GM12878 (cell line): ENCODE data around the gene LDLRAD4. TPM values are rescaled to one million over a fixed set of nuclear protein-coding genes. Genes with fewer than 3 reads are reported as not detected.

Experiments
- ATF7 ChIP-seq: fragments of 450-650 bp; IDR thresholded peaks from 2 replicates; pipeline ENCODE4 v1.6.1; 2016; ENCODE audit warnings: low read depth, mild to moderate bottlenecking
- BRCA1 ChIP-seq: IDR thresholded peaks from 2 replicates; pipeline ENCODE4 v1.6.1; 2011; ENCODE audit warnings: low read depth, low read length, improper control_type of control experiment
- FOXK2 ChIP-seq: fragments of 450-650 bp; IDR thresholded peaks from 2 replicates; pipeline ENCODE4 v1.6.1; 2017; ENCODE audit warnings: mild to moderate bottlenecking, moderate library complexity
- FOXM1 ChIP-seq: IDR thresholded peaks from 2 replicates; pipeline ENCODE4 v1.6.1; 2012; ENCODE audit warnings: low read depth, mild to moderate bottlenecking, inconsistent platforms, low read length, moderate library complexity
- HDAC2 ChIP-seq: fragments of 200-600 bp; sonication (generic); IDR thresholded peaks from 2 replicates; pipeline ENCODE4 v1.6.1; 2017
- IRF4 ChIP-seq: IDR thresholded peaks from 2 replicates; pipeline ENCODE4 v1.6.1; 2011; ENCODE audit warnings: low read depth, low read length
- JUNB ChIP-seq: IDR thresholded peaks from 2 replicates; pipeline ENCODE4 v1.6.1; 2016; ENCODE audit warnings: antibody characterized with exemption, mild to moderate bottlenecking
- MYC ChIP-seq: IDR thresholded peaks from 2 replicates; pipeline ENCODE4 v1.6.1; 2011; ENCODE audit warnings: mild to moderate bottlenecking, low read length, moderate library complexity, inconsistent platforms; ENCODE audit not compliant: insufficient read depth, insufficient replicate concordance, insufficient read length, severe bottlenecking
- NFYA ChIP-seq: IDR thresholded peaks from 2 replicates; pipeline ENCODE4 v1.6.1; 2011; ENCODE audit warnings: low read depth, mild to moderate bottlenecking, low read length, improper control_type of control experiment, borderline replicate concordance
- PML ChIP-seq: IDR thresholded peaks from 2 replicates; pipeline ENCODE4 v1.6.1; 2012; ENCODE audit warnings: low read length, inconsistent platforms
- RAD51 ChIP-seq: fragments of 450-650 bp; IDR thresholded peaks from 2 replicates; pipeline ENCODE4 v1.6.1; 2016; ENCODE audit warnings: moderate library complexity, mild to moderate bottlenecking, inconsistent platforms
- SIN3A ChIP-seq: IDR thresholded peaks from 2 replicates; pipeline ENCODE4 v1.6.1; 2012; ENCODE audit warnings: low read depth, low read length, improper control_type of control experiment
- SPI1 ChIP-seq: IDR thresholded peaks from 2 replicates; pipeline ENCODE4 v1.6.1; 2011; ENCODE audit warnings: low read depth, mild to moderate bottlenecking, low read length, moderate library complexity, borderline replicate concordance; ENCODE audit not compliant: insufficient read depth
- polyA plus RNA-seq, 11 experiments: library from polyadenylated mRNA; depleted of rRNA in 4 of 11; unstranded in 6 of 11; stranded (reverse) in 5 of 11; fragments of >200 nt; fragmentation: Nextera tagmentation in 4 of 11; fragmentation: Illumina TruSeq in 1 of 11; extraction: Ambion mirVana in 4 of 11; extraction: Trizol in 1 of 11; gene quantifications; 1 replicate in 1 of 11; 2 replicates in 10 of 11; pipeline versions ENCODE4 v1.2.1 to v1.2.3, GENCODE V29; 2011 to 2016; ENCODE audit warnings: inconsistent platforms in 2 of 11, missing spikeins in 2 of 11, low read depth in 1 of 11
- total RNA-seq, 4 experiments: library from RNA; depleted of rRNA in 3 of 4; stranded (reverse); fragments of >200 nt in 3 of 4; fragmentation: Illumina TruSeq in 1 of 4; extraction: Trizol in 1 of 4; gene quantifications; 2 replicates each; pipeline versions ENCODE4 v1.2.1 to v1.2.3, GENCODE V29; 2013 to 2021
- TF ChIP-seq, protein P1 (sequence below): IDR thresholded peaks from 2 replicates; pipeline ENCODE4 v1.6.1; 2012; ENCODE audit warnings: improper control_type of control experiment, low read depth, low read length; ENCODE audit not compliant: insufficient replicate concordance
- TF ChIP-seq, protein P2 (sequence below): fragments of 450-650 bp; IDR thresholded peaks from 2 replicates; pipeline ENCODE4 v1.6.1; 2017; ENCODE audit warnings: mild to moderate bottlenecking, moderate library complexity
- TF ChIP-seq, protein P3 (sequence below): fragments of 150-350 bp; IDR thresholded peaks from 2 replicates; pipeline ENCODE4 v1.6.1; 2014; ENCODE audit warnings: mild to moderate bottlenecking, low read depth, low read length
- TF ChIP-seq, protein P4 (sequence below): fragments of 450-650 bp; IDR thresholded peaks from 2 replicates; pipeline ENCODE4 v1.6.1; 2018; ENCODE audit warnings: mild to moderate bottlenecking, low read depth, moderate library complexity; ENCODE audit not compliant: partially characterized antibody

Gene LDLRAD4
- total and polyA plus RNA-seq, 10 of the 15 experiments (the other 5 are each of a cell fraction or from before 2014, with no cell fraction given), result 2.7 to 16.8 (median 11.2) TPM

DNA sequence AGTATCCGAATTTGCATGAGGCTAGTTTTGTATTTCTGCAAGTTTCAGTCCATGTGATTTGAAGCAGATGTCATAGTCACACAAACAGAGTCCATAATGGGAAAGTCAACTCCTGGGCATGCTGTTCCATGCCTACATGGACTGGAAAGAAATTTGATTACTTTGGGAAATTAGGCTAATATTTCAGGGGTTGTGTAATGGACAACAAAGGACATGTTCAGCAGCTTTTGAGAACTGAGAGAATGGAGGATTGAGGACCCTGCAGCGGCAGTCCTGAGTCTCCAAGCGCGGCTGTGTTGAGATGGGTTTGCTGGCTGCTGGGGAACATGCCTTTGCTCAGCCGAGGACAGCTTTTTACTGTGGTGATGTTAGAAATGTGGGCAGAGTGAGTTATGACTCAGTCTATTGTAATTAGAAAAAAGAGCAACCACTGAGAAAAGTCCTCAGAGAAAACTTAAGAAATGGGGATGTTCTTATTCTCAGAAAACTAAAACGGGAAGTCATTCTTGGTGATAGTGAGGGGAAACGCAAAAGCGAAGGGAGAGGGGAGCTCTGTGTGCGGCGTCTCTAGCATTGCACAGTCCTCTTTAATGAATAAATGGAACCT lies 358.6 kb downstream of the LDLRAD4 start (continued):
- TF ChIP-seq, protein P1, sequence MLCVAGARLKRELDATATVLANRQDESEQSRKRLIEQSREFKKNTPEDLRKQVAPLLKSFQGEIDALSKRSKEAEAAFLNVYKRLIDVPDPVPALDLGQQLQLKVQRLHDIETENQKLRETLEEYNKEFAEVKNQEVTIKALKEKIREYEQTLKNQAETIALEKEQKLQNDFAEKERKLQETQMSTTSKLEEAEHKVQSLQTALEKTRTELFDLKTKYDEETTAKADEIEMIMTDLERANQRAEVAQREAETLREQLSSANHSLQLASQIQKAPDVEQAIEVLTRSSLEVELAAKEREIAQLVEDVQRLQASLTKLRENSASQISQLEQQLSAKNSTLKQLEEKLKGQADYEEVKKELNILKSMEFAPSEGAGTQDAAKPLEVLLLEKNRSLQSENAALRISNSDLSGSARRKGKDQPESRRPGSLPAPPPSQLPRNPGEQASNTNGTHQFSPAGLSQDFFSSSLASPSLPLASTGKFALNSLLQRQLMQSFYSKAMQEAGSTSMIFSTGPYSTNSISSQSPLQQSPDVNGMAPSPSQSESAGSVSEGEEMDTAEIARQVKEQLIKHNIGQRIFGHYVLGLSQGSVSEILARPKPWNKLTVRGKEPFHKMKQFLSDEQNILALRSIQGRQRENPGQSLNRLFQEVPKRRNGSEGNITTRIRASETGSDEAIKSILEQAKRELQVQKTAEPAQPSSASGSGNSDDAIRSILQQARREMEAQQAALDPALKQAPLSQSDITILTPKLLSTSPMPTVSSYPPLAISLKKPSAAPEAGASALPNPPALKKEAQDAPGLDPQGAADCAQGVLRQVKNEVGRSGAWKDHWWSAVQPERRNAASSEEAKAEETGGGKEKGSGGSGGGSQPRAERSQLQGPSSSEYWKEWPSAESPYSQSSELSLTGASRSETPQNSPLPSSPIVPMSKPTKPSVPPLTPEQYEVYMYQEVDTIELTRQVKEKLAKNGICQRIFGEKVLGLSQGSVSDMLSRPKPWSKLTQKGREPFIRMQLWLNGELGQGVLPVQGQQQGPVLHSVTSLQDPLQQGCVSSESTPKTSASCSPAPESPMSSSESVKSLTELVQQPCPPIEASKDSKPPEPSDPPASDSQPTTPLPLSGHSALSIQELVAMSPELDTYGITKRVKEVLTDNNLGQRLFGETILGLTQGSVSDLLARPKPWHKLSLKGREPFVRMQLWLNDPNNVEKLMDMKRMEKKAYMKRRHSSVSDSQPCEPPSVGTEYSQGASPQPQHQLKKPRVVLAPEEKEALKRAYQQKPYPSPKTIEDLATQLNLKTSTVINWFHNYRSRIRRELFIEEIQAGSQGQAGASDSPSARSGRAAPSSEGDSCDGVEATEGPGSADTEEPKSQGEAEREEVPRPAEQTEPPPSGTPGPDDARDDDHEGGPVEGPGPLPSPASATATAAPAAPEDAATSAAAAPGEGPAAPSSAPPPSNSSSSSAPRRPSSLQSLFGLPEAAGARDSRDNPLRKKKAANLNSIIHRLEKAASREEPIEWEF, result peak; percentile 71
- peak; percentile 88 for TF ChIP-seq FOXM1
- TF ChIP-seq, protein P2, sequence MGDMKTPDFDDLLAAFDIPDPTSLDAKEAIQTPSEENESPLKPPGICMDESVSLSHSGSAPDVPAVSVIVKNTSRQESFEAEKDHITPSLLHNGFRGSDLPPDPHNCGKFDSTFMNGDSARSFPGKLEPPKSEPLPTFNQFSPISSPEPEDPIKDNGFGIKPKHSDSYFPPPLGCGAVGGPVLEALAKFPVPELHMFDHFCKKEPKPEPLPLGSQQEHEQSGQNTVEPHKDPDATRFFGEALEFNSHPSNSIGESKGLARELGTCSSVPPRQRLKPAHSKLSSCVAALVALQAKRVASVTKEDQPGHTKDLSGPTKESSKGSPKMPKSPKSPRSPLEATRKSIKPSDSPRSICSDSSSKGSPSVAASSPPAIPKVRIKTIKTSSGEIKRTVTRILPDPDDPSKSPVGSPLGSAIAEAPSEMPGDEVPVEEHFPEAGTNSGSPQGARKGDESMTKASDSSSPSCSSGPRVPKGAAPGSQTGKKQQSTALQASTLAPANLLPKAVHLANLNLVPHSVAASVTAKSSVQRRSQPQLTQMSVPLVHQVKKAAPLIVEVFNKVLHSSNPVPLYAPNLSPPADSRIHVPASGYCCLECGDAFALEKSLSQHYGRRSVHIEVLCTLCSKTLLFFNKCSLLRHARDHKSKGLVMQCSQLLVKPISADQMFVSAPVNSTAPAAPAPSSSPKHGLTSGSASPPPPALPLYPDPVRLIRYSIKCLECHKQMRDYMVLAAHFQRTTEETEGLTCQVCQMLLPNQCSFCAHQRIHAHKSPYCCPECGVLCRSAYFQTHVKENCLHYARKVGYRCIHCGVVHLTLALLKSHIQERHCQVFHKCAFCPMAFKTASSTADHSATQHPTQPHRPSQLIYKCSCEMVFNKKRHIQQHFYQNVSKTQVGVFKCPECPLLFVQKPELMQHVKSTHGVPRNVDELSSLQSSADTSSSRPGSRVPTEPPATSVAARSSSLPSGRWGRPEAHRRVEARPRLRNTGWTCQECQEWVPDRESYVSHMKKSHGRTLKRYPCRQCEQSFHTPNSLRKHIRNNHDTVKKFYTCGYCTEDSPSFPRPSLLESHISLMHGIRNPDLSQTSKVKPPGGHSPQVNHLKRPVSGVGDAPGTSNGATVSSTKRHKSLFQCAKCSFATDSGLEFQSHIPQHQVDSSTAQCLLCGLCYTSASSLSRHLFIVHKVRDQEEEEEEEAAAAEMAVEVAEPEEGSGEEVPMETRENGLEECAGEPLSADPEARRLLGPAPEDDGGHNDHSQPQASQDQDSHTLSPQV, result no peak
- TF ChIP-seq MYC, result no peak
- TF ChIP-seq FOXK2, result no peak
- TF ChIP-seq NFYA, result no peak
- TF ChIP-seq RAD51, result peak; percentile 18
- TF ChIP-seq SIN3A, result no peak
- TF ChIP-seq PML, result peak; percentile 71; the same call in 1 of the 2 replicates
- TF ChIP-seq, protein P3, sequence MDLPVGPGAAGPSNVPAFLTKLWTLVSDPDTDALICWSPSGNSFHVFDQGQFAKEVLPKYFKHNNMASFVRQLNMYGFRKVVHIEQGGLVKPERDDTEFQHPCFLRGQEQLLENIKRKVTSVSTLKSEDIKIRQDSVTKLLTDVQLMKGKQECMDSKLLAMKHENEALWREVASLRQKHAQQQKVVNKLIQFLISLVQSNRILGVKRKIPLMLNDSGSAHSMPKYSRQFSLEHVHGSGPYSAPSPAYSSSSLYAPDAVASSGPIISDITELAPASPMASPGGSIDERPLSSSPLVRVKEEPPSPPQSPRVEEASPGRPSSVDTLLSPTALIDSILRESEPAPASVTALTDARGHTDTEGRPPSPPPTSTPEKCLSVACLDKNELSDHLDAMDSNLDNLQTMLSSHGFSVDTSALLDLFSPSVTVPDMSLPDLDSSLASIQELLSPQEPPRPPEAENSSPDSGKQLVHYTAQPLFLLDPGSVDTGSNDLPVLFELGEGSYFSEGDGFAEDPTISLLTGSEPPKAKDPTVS, result no peak
- TF ChIP-seq IRF4, result peak; percentile 81
- no peak for TF ChIP-seq BRCA1
- no peak for TF ChIP-seq HDAC2
- peak; percentile 92 for TF ChIP-seq JUNB
- peak; percentile 93 for TF ChIP-seq ATF7
- peak; percentile 94 for TF ChIP-seq SPI1
- TF ChIP-seq, protein P4, sequence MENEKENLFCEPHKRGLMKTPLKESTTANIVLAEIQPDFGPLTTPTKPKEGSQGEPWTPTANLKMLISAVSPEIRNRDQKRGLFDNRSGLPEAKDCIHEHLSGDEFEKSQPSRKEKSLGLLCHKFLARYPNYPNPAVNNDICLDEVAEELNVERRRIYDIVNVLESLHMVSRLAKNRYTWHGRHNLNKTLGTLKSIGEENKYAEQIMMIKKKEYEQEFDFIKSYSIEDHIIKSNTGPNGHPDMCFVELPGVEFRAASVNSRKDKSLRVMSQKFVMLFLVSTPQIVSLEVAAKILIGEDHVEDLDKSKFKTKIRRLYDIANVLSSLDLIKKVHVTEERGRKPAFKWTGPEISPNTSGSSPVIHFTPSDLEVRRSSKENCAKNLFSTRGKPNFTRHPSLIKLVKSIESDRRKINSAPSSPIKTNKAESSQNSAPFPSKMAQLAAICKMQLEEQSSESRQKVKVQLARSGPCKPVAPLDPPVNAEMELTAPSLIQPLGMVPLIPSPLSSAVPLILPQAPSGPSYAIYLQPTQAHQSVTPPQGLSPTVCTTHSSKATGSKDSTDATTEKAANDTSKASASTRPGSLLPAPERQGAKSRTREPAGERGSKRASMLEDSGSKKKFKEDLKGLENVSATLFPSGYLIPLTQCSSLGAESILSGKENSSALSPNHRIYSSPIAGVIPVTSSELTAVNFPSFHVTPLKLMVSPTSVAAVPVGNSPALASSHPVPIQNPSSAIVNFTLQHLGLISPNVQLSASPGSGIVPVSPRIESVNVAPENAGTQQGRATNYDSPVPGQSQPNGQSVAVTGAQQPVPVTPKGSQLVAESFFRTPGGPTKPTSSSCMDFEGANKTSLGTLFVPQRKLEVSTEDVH, result no peak
